ENCODE measurements around the gene CCDC88A. TPM values are rescaled to one million over a fixed set of nuclear protein-coding genes. Genes with fewer than 3 reads are reported as not detected.

CCDC88A gene
- total RNA-seq, 1 experiment from 2014 or later = 60.8 TPM

GRCh38 chr2:55438391-55439100 lies 18.9 kb upstream of the CCDC88A start:
- intact Hi-C loops (cut with micrococcal nuclease) = no loop called here
- Mint-ChIP-seq H3K27ac (ENCODE audit: low read depth, unreplicated experiment) (no peak overlapping the region), H3K4me1 (ENCODE audit: insufficient read depth, unreplicated experiment) (no peaks in the 10 kb centered on the region), H3K27me3 (ENCODE audit: insufficient read depth, unreplicated experiment) (no peaks in the 10 kb centered on the region), H3K9me3 (ENCODE audit: unreplicated experiment) (no peaks in the 10 kb centered on the region), H3K36me3 (ENCODE audit: insufficient read depth, unreplicated experiment) (no peaks in the 10 kb centered on the region), H3K4me3 (ENCODE audit: unreplicated experiment) (no peak overlapping the region)
- TF ChIP-seq, protein P1, sequence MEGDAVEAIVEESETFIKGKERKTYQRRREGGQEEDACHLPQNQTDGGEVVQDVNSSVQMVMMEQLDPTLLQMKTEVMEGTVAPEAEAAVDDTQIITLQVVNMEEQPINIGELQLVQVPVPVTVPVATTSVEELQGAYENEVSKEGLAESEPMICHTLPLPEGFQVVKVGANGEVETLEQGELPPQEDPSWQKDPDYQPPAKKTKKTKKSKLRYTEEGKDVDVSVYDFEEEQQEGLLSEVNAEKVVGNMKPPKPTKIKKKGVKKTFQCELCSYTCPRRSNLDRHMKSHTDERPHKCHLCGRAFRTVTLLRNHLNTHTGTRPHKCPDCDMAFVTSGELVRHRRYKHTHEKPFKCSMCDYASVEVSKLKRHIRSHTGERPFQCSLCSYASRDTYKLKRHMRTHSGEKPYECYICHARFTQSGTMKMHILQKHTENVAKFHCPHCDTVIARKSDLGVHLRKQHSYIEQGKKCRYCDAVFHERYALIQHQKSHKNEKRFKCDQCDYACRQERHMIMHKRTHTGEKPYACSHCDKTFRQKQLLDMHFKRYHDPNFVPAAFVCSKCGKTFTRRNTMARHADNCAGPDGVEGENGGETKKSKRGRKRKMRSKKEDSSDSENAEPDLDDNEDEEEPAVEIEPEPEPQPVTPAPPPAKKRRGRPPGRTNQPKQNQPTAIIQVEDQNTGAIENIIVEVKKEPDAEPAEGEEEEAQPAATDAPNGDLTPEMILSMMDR (IDR thresholded peaks at IDR 0.05; ENCODE audit: unreplicated experiment) = no peak
- no peak for DNase-seq (ENCODE audit: unreplicated experiment)
- POLR2A ChIA-PET = interaction anchor here (0.7 kb wide), 1 partner anchor 230 kb away, joined by 3 read pairs; no protein-coding TSS in a partner anchor
- no TSS peak for BruUV-seq (replicated peaks)
- CTCF ChIA-PET = interaction anchor here (0.6 to 0.7 kb wide), 3 partner anchors 12 to 43 kb away, joined by 3 read pairs; no protein-coding TSS in a partner anchor

DNA sequence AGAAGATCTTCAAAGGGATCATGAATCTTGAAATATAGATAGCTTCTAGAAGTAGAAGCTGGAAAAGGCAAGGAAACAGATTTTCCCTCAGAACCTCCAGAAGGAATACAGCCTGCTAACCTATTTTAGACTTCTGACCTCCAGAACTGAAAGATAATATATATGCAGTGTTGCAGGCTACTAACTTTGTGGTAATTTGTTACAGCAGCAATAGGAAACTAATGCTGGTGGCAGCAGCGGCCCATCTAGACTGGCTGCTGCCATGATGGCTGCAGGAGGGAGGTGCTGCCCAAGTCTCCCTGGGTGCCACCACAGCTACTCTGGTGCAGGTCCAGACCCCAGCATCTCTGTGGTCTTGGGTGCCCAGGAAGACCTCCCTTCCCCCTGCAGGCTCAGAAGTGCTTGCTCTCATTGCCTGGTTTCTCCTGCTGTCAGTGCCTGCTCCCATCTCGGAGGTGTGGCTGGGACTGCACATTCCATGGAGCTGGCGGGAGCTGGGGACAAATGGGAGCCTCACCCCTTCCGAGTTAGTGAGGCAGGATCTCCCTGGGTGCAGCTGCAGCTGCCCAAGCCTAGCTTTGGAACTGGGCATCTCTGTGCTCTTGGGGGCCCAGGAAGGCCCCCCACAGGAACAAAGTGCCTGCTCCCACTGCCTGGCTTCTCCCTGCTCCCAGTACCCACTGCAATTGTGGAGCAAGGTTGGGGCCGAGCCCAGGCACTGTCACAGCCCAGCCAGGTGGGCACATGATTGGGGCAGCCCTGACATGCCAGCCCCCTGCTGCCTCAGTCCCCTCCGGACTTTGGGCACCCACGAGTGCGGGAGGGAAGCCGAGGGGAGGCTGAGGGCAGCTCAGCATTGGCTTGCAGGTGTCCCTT lies 18.1 kb upstream of the CCDC88A start:
- CTCF ChIA-PET = interaction anchor here (0.6 kb wide), 3 partner anchors 13 to 75 kb away, joined by 3 read pairs; no protein-coding TSS in a partner anchor
- no TSS peak for BruUV-seq (replicated peaks)

DNA sequence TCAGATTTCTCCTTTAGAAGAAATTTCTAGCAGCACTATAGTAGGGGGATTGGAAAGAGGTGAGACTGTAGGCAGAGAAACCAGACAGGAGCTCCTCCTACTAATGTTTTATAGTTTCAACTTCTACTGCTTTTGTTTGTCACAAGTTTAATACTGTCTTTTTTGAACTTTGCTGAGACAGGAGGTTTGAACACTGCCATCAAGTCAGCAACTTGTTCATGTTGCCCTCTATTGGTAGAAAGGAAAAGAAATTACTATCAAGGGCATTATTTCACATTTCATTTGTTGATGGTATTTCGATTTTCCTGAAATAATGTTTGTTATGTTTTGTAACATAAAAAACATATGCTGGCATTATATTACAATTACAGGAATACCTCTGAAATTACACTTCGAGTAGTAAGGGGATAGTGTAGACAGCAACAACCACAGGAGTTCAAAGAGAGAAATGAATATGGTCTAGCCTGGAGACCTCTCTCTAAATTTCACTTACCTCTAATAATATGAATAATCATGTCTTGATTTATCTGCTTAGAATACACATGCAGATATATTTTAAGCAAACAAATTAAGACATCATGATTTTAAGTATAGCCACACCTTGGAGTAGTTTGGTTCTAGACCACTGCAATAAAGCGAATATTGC lies 12.4 kb upstream of the CCDC88A start:
- Mint-ChIP-seq H3K9me3 (ENCODE audit: unreplicated experiment) (no peaks in the 10 kb centered on the region), H3K27ac (ENCODE audit: low read depth, unreplicated experiment) (no peak overlapping the region), H3K4me3 (ENCODE audit: unreplicated experiment) (no peak overlapping the region), H3K36me3 (ENCODE audit: insufficient read depth, unreplicated experiment) (no peaks in the 10 kb centered on the region), H3K27me3 (ENCODE audit: insufficient read depth, unreplicated experiment) (no peaks in the 10 kb centered on the region), H3K4me1 (ENCODE audit: insufficient read depth, unreplicated experiment) (no peaks in the 10 kb centered on the region)
- BruUV-seq (replicated peaks) = no TSS peak
- TF ChIP-seq, protein P1 (IDR thresholded peaks at IDR 0.05; ENCODE audit: unreplicated experiment) = peak; percentile 52
- POLR2A ChIA-PET = interaction anchor here (0.7 to 2.6 kb wide), 8 partner anchors 12 to 162 kb away, joined by 3 to 20 read pairs (median 4); partner anchors contain the start of genes CCDC88A and MTIF2
- peak; percentile 51 for DNase-seq (ENCODE audit: unreplicated experiment)
- intact Hi-C loops (cut with micrococcal nuclease) = loop anchor here (1.0 to 5.0 kb wide), 5 partner anchors 79 to 530 kb away; partner anchors contain the start of genes CLHC1, MTIF2 and RPS27A
- CTCF ChIA-PET = interaction anchor here (0.5 to 1.6 kb wide), 23 partner anchors 9 to 1433 kb away, joined by 3 to 7 read pairs (median 4); no protein-coding TSS in a partner anchor

More for the DNA sequence above, 18.1 kb upstream of the CCDC88A start:
- no peak for DNase-seq (ENCODE audit: unreplicated experiment)
- TF ChIP-seq, protein P1 (IDR thresholded peaks at IDR 0.05; ENCODE audit: unreplicated experiment) = no peak
- Mint-ChIP-seq H3K36me3 (ENCODE audit: insufficient read depth, unreplicated experiment) (no peaks in the 10 kb centered on the region), H3K4me1 (ENCODE audit: insufficient read depth, unreplicated experiment) (no peaks in the 10 kb centered on the region), H3K27me3 (ENCODE audit: insufficient read depth, unreplicated experiment) (no peaks in the 10 kb centered on the region), H3K9me3 (ENCODE audit: unreplicated experiment) (no peaks in the 10 kb centered on the region), H3K4me3 (ENCODE audit: unreplicated experiment) (no peak overlapping the region), H3K27ac (ENCODE audit: low read depth, unreplicated experiment) (no peak overlapping the region)
- POLR2A ChIA-PET = no interaction called here
- intact Hi-C loops (cut with micrococcal nuclease) = no loop called here

Data from MCF 10A (cell line).